T-helper 2 cell treated with Interferon-gamma antibody and Interleukin-4, amounts not matched to agents 100 ng/mL and 5 ng/mL, for 36 hours (primary cell): ENCODE data around the gene OR12D2. TPM values are rescaled to one million over a fixed set of nuclear protein-coding genes. Genes with fewer than 3 reads are reported as not detected.

Source experiments
- total RNA-seq: library from RNA; stranded (reverse); gene quantifications from 2 replicates; pipeline ENCODE4 v1.2.3, GENCODE V29; 2022

The OR12D2 gene
- total RNA-seq, 1 donor from 2014 or later: not detected

Other genes starting within 250 kb of the OR12D2 start
- not detected in 2 replicates for gene OR2J2, start 224.7 kb upstream of the OR12D2 start, total RNA-seq
- not detected in 2 replicates for gene OR14J1, start 93.9 kb upstream of the OR12D2 start, total RNA-seq
- not detected in 2 replicates for gene OR5V1, start 26.8 kb upstream of the OR12D2 start, total RNA-seq
- not detected in 2 replicates for gene OR12D3, start 20.3 kb upstream of the OR12D2 start, total RNA-seq
- gene OR12D1, start 19.3 kb downstream of the OR12D2 start, total RNA-seq: not detected in 2 replicates
- gene OR10C1, start 43.7 kb downstream of the OR12D2 start, total RNA-seq: not detected in 2 replicates
- not detected in 2 replicates for gene OR11A1, start 61.4 kb downstream of the OR12D2 start, total RNA-seq
- gene OR2H1, start 61.5 kb downstream of the OR12D2 start, total RNA-seq: not detected in 2 replicates
- gene MAS1L, start 92.3 kb downstream of the OR12D2 start, total RNA-seq: not detected in 2 replicates
- 0.61 and 1.0 TPM in 2 replicates for gene UBD, start 164.1 kb downstream of the OR12D2 start, total RNA-seq
- not detected in 2 replicates for gene OR2H2, start 189.5 kb downstream of the OR12D2 start, total RNA-seq
- gene GABBR1, start 237.6 kb downstream of the OR12D2 start, total RNA-seq: 22.8 and 26.5 TPM in 2 replicates